Uterus (tissue), 2 donors: ENCODE results near the gene DDX28.

Experiments
- POLR2A ChIP-seq, 2 donors: fragments of 450-650 bp; IDR thresholded peaks; one replicate each; pipeline ENCODE4 v1.6.1; 2016; ENCODE audit warnings: antibody characterized with exemption in 2 of 2, mild to moderate bottlenecking in 1 of 2, moderate library complexity in 1 of 2
- TF ChIP-seq, protein P1 (sequence below), 4 experiments: fragments of 200-600 bp in 2 of 4; fragments of 450-650 bp in 2 of 4; sonication (generic) in 2 of 4; IDR thresholded peaks; one replicate each; pipeline ENCODE4 v1.5.1; 2016 to 2019; ENCODE audit warnings: antibody characterized with exemption in 4 of 4, mild to moderate bottlenecking in 2 of 4, moderate library complexity in 1 of 4

DNA sequence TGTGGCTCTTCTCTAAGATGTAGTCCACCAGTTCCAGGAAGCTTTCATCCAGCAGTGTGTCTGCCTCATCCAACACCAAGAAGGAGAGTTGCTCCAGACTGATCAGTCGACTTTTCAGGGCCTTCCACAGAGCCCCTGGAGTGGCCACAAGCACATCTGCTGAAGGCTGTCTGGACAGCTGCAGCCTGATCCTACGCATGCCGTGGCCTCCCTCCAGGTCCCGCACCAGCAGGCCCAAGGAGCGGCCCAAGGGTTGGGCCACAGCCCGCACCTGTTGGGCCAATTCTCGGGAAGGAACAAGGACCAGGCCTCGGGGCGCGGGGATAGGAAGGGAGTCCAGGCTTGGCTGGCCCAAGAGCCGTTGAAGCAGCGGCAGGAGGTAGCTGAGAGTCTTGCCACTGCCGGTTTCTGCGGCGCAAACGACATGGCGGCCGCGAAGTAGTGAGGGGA lies 729 bp downstream of the DDX28 start:
- TF ChIP-seq, protein P1, sequence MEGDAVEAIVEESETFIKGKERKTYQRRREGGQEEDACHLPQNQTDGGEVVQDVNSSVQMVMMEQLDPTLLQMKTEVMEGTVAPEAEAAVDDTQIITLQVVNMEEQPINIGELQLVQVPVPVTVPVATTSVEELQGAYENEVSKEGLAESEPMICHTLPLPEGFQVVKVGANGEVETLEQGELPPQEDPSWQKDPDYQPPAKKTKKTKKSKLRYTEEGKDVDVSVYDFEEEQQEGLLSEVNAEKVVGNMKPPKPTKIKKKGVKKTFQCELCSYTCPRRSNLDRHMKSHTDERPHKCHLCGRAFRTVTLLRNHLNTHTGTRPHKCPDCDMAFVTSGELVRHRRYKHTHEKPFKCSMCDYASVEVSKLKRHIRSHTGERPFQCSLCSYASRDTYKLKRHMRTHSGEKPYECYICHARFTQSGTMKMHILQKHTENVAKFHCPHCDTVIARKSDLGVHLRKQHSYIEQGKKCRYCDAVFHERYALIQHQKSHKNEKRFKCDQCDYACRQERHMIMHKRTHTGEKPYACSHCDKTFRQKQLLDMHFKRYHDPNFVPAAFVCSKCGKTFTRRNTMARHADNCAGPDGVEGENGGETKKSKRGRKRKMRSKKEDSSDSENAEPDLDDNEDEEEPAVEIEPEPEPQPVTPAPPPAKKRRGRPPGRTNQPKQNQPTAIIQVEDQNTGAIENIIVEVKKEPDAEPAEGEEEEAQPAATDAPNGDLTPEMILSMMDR (IDR thresholded peaks at IDR 0.05) = no peak
- no peak for TF ChIP-seq POLR2A (IDR thresholded peaks at IDR 0.05)
